Kidney (tissue), 14 donors: Measurements from ENCODE around the gene ADCYAP1. TPM values are rescaled to one million over a fixed set of nuclear protein-coding genes. Genes with fewer than 3 reads are reported as not detected.

Source experiments
- DNase-seq, 5 donors: peaks; one replicate each; pipeline ENCODE4 v3.0.0-alpha.2; 2013 to 2020
- FAIRE-seq: peaks from 2 replicates; lab custom pipeline; 2012; peaks lifted over from hg19 to GRCh38; lab: Jason Lieb, UNC
- H3K27ac ChIP-seq, 2 donors: one replicate each; pipeline ENCODE4 v1.7.0; 2013; ENCODE audit warnings: low read depth in 2 of 2, low read length in 2 of 2, inconsistent platforms in 1 of 2
- H3K27me3 ChIP-seq: one replicate; pipeline ENCODE4 v1.7.1; 2013; ENCODE audit warnings: low read length, inconsistent platforms; ENCODE audit not compliant: control insufficient read depth, insufficient read depth
- H3K36me3 ChIP-seq, 3 donors: one replicate each; pipeline versions ENCODE4 v1.7.0 to v1.7.1; 2013; ENCODE audit warnings: low read length in 3 of 3, control low read depth in 1 of 3, inconsistent platforms in 1 of 3; ENCODE audit not compliant: insufficient read depth in 3 of 3, control insufficient read depth in 2 of 3
- H3K4me1 ChIP-seq, 3 donors: one replicate each; pipeline versions ENCODE4 v1.7.0 to v1.7.1; 2013; ENCODE audit warnings: low read length in 3 of 3, inconsistent platforms in 1 of 3, low read depth in 1 of 3; ENCODE audit not compliant: control insufficient read depth in 2 of 3, insufficient read depth in 2 of 3
- H3K4me3 ChIP-seq, 3 donors: one replicate each; pipeline versions ENCODE4 v1.7.0 to v1.8.1; 2013; ENCODE audit warnings: low read length in 3 of 3, control low read depth in 1 of 3, inconsistent platforms in 1 of 3
- H3K9ac ChIP-seq, 3 donors: one replicate each; pipeline versions ENCODE4 v1.7.0 to v1.7.1; 2013; ENCODE audit warnings: low read length in 3 of 3, control low read depth in 1 of 3, inconsistent platforms in 1 of 3
- H3K9me3 ChIP-seq, 3 donors: one replicate each; pipeline versions ENCODE4 v1.7.0 to v1.7.1; 2013; ENCODE audit warnings: low read length in 3 of 3, control low read depth in 1 of 3, inconsistent platforms in 1 of 3; ENCODE audit not compliant: control insufficient read depth in 2 of 3, insufficient read depth in 1 of 3
- intact Hi-C: fragments of 100-400 bp; cut with DNase I; formaldehyde crosslinking; loops from one replicate; pipeline ENCODE4 v1.11.1; 2022
- polyA plus RNA-seq: library from polyadenylated mRNA; stranded (reverse); fragments of 350-450 nt; fragmentation: Illumina TruSeq; extraction: RNeasy Lipid Tissue Mini Kit (QIAGEN cat#74804); gene quantifications from one replicate; pipeline ENCODE4 v1.2.3, GENCODE V29; 2014; ENCODE audit warnings: low read depth, low replicate concordance; ENCODE audit not compliant: insufficient read depth
- total RNA-seq: library from RNA; stranded (reverse); fragmentation: NEBNext Ultra II Directional; extraction: Animal tissue kit (Norgen Biotek cat#: 25700); gene quantifications from one replicate; pipeline ENCODE4 v1.2.1, GENCODE V29; 2021
- TF ChIP-seq, protein P1 (sequence below): IDR thresholded peaks from 3 replicates; pipeline ENCODE4 v1.5.1; 2012; ENCODE audit warnings: mild to moderate bottlenecking, moderate library complexity, borderline replicate concordance; ENCODE audit not compliant: insufficient read depth; ENCODE audit errors: extremely low read depth
- donor health status: control.
- donor health status: control.
- donor health status: control.
- donor health status: control.
- donor health status: control.
- donor health status: DM: yes; HTN: yes; CAD: no.
- donor health status: Normal renal cell carcinoma (clear cell type).

The ADCYAP1 gene
- total and polyA plus RNA-seq, 2 donors from 2014 or later = 1.8 to 11.1 TPM

- DNase-seq (no peak), FAIRE-seq (no peak)
- no peaks in the 10 kb centered on the region for H3K9me3 ChIP-seq
- no peaks in the 10 kb centered on the region for H3K27me3 ChIP-seq
- H3K36me3 ChIP-seq = no peaks in the 10 kb centered on the region
- intact Hi-C loops = no loop called here
- no peaks in the 10 kb centered on the region for H3K4me1 ChIP-seq
- no peak overlapping the region for H3K4me3 ChIP-seq
- TF ChIP-seq, protein P1, sequence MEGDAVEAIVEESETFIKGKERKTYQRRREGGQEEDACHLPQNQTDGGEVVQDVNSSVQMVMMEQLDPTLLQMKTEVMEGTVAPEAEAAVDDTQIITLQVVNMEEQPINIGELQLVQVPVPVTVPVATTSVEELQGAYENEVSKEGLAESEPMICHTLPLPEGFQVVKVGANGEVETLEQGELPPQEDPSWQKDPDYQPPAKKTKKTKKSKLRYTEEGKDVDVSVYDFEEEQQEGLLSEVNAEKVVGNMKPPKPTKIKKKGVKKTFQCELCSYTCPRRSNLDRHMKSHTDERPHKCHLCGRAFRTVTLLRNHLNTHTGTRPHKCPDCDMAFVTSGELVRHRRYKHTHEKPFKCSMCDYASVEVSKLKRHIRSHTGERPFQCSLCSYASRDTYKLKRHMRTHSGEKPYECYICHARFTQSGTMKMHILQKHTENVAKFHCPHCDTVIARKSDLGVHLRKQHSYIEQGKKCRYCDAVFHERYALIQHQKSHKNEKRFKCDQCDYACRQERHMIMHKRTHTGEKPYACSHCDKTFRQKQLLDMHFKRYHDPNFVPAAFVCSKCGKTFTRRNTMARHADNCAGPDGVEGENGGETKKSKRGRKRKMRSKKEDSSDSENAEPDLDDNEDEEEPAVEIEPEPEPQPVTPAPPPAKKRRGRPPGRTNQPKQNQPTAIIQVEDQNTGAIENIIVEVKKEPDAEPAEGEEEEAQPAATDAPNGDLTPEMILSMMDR = no peak
- no peak overlapping the region for H3K27ac ChIP-seq
- no peak overlapping the region for H3K9ac ChIP-seq
These were observed 45.3 kb downstream of the ADCYAP1 start for GRCh38 chr18:949724-950631.

DNA sequence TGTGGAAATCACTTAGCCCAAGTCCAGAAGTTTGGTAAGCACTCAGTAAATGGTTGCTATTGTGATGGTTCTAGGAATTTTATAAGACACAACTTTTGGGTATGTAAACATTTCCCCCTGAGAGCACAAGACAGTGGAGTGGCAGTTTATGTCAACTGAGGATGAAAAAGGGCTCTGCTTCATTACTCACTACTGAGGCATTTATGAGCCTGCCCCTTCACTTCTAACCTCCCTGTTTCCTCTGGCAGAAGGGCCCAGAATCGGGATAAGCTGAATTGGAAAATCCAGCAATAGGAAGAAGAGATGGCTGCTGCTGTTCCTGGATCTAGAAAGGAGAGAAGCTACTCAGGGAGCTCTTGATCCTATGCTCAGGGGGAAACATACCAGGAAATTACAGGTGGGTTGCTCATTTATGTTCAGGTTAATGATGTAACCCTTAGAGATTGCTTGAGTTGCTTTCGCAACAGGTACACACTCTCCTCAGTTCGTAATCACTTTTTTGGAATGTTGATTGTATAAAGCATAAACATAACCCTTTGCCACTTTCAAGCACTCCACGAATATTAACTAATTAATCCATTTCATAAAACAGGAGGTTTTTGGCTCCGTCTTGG, 46.3 kb downstream of the ADCYAP1 start:
- Histone ChIP-seq H3K36me3 (no peaks in the 10 kb centered on the region), H3K27ac (no peak overlapping the region), H3K4me1 (no peaks in the 10 kb centered on the region), H3K27me3 (no peaks in the 10 kb centered on the region), H3K9ac (no peak overlapping the region), H3K4me3 (no peak overlapping the region), H3K9me3 (no peaks in the 10 kb centered on the region)
- intact Hi-C loops = no loop called here
- TF ChIP-seq, protein P1 = no peak
- FAIRE-seq (no peak), DNase-seq (no peak)

DNA sequence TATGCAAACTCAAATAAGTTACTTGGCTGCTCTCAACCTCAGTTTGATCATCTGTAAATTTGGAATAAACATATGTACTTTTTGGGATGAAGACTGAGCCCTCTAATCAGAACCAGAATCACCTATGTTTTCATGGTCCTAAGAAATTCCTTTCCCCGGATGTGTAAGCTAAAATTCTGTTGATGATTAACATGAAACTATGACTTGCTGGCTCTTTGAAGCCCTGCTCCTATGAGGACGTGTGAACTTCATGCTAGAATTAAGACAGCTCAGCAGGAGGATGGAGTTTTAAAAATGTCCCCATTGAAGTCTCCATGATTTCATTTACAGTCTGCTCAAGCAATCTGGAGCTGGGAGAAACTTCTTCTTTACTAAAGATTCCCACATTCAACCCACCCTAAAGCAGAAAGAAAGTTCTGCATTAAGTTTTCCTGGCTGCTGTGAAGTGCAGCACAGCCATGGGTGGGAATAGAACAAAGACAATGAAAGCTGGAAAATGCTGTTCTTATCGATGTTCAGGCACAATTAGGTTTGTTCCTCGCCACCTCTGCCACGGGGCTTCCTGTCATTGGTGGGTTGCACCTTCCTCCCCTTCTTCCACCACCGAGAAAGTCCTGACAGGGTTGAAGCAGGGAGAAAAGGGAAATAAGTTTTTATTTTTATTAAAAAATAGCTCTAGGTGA, 50.9 kb downstream of the ADCYAP1 start:
- Histone ChIP-seq H3K9ac (no peak overlapping the region), H3K4me3 (no peak overlapping the region), H3K4me1 (no peaks in the 10 kb centered on the region), H3K27ac (no peak overlapping the region), H3K36me3 (no peaks in the 10 kb centered on the region), H3K27me3 (no peaks in the 10 kb centered on the region), H3K9me3 (no peaks in the 10 kb centered on the region)
- no peak for FAIRE-seq
- intact Hi-C loops = no loop called here
- TF ChIP-seq, protein P1 = no peak
- DNase-seq = peak in 2 of 5 donors; percentile 12 to 14
